Loucy (cell line): ENCODE measurements around the gene QSOX1.

Experiments
- CTCF ChIP-seq: fragments of 200-600 bp; sonication (generic); conservative IDR thresholded peaks from 2 replicates; pipeline ENCODE4 v1.5.1; 2014; ENCODE audit warnings: mild to moderate bottlenecking, antibody characterized with exemption, low read length
- EZH2phosphoT487 ChIP-seq: fragments of 200-600 bp; IDR thresholded peaks from 2 replicates; pipeline ENCODE4 v1.6.1; 2018; ENCODE audit warnings: antibody characterized with exemption, mild to moderate bottlenecking, moderate library complexity, borderline replicate concordance

- TF ChIP-seq CTCF (no peak; the same call in 1 of the 2 replicates), EZH2phosphoT487 (no peak)
These were observed 24.7 kb downstream of the QSOX1 start for GRCh38 chr1:180179162-180179957.
